HL-60 (cell line): ENCODE measurements around the gene SCGB2B2.

Experiments used
- DNase-seq, 2 experiments: peaks; one replicate each; pipeline ENCODE4 v3.0.0-alpha.2; 2010 to 2020; ENCODE audit warnings: low read depth in 1 of 2, low spot score in 1 of 2
- H3K27ac ChIP-seq: fragments of 250-450 bp; sonication (Bioruptor Pico); replicated peaks from 2 replicates; pipeline ENCODE4 v1.5.1; 2020; ENCODE audit warnings: mild to moderate bottlenecking, moderate library complexity
- H3K27me3 ChIP-seq: fragments of 250-450 bp; sonication (Bioruptor Pico); 2 replicates; pipeline ENCODE4 v1.5.1; 2021; ENCODE audit warnings: mild to moderate bottlenecking, moderate library complexity; ENCODE audit not compliant: insufficient read depth, poor library complexity, severe bottlenecking
- H3K4me3 ChIP-seq: replicated peaks from 2 replicates; pipeline ENCODE4 v1.5.1; 2011; ENCODE audit warnings: mild to moderate bottlenecking, control low read depth, low read length; ENCODE audit not compliant: insufficient read depth
- CTCF ChIP-seq: IDR thresholded peaks from one replicate; pipeline ENCODE4 v1.5.1; 2011; ENCODE audit warnings: low read length, control low read depth, inconsistent platforms; ENCODE audit not compliant: insufficient read depth
- GABPA ChIP-seq: IDR thresholded peaks from 2 replicates; pipeline ENCODE4 v1.6.1; 2012; ENCODE audit warnings: low read depth
- POLR2AphosphoS5 ChIP-seq: IDR thresholded peaks from 2 replicates; pipeline ENCODE4 v1.6.1; 2012; ENCODE audit warnings: low read depth
- REST ChIP-seq: IDR thresholded peaks from 2 replicates; pipeline ENCODE4 v1.6.1; 2012; ENCODE audit warnings: low read depth; ENCODE audit not compliant: insufficient replicate concordance
- SPI1 ChIP-seq: IDR thresholded peaks from 2 replicates; pipeline ENCODE4 v1.6.1; 2012; ENCODE audit warnings: low read depth, mild to moderate bottlenecking, borderline replicate concordance

The SCGB2B2 gene

GRCh38 chr19:34692549-34692948 is 15.6 kb upstream of the SCGB2B2 start:
- no peak for DNase-seq
- H3K27ac ChIP-seq: no peak overlapping the region
- H3K4me3 ChIP-seq: no peak overlapping the region
- TF ChIP-seq POLR2AphosphoS5 (no peak), REST (no peak), SPI1 (no peak), GABPA (no peak), CTCF (no peak)
- no peaks in the 10 kb centered on the region for H3K27me3 ChIP-seq

- TF ChIP-seq POLR2AphosphoS5: no peak
- no peak for TF ChIP-seq CTCF
- no peak for TF ChIP-seq GABPA
- TF ChIP-seq REST: no peak
- TF ChIP-seq SPI1: no peak
- no peak for DNase-seq
- no peak overlapping the region for H3K4me3 ChIP-seq
- H3K27ac ChIP-seq: no peak overlapping the region
- no peaks in the 10 kb centered on the region for H3K27me3 ChIP-seq
Observed at GRCh38 chr19:34690372-34690771, 13.4 kb upstream of the SCGB2B2 start.

GRCh38 chr19:34688592-34688991 is 11.6 kb upstream of the SCGB2B2 start:
- DNase-seq: no peak
- Histone ChIP-seq H3K4me3 (no peak overlapping the region), H3K27me3 (no peaks in the 10 kb centered on the region), H3K27ac (no peak overlapping the region)
- TF ChIP-seq POLR2AphosphoS5: no peak
- no peak for TF ChIP-seq CTCF
- no peak for TF ChIP-seq SPI1
- no peak for TF ChIP-seq GABPA
- TF ChIP-seq REST: no peak
